NB4 (cell line): ENCODE results near the gene LRRC7.

Experiments used
- DNase-seq: peaks from one replicate; pipeline ENCODE4 v3.0.0; 2010; ENCODE audit warnings: low read depth
- H3K4me3 ChIP-seq: one replicate; pipeline ENCODE4 v1.5.1; 2011; ENCODE audit warnings: mild to moderate bottlenecking, low read depth, low read length, moderate library complexity
- CTCF ChIP-seq: IDR thresholded peaks from one replicate; pipeline ENCODE4 v1.5.1; 2012; ENCODE audit warnings: low read depth, low read length
- MYC ChIP-seq: IDR thresholded peaks from 2 replicates; pipeline ENCODE4 v1.6.1; 2011; ENCODE audit warnings: low read depth, low read length
- POLR2A ChIP-seq: IDR thresholded peaks from 2 replicates; pipeline ENCODE4 v1.6.1; 2011; ENCODE audit warnings: mild to moderate bottlenecking; ENCODE audit not compliant: insufficient read length; ENCODE audit errors: extremely low read depth
- TF ChIP-seq, protein P1 (sequence below): IDR thresholded peaks from 2 replicates; pipeline ENCODE4 v1.6.1; 2011; ENCODE audit warnings: low read depth, low read length

LRRC7 gene

DNA sequence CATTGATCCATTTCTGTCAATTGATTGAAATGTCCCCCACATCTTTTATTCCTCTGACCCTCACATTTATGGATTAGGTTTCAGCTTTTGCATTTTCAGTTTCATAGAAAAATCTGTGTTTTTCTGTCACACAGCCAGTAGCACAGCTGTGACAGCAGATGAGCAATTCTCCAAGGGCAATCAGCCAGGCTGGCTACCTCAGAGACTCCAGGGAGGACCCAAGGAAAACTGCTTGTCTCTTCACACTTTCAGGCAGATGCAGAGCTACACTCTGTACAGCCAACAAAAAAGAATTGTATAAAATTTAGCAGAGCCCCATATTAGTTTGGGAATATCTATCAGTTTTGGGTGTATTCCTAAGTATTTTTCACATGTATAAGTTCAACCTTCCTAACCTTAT lies 257.2 kb downstream of the LRRC7 start:
- TF ChIP-seq CTCF (no peak), POLR2A (no peak), MYC (no peak)
- TF ChIP-seq, protein P1, sequence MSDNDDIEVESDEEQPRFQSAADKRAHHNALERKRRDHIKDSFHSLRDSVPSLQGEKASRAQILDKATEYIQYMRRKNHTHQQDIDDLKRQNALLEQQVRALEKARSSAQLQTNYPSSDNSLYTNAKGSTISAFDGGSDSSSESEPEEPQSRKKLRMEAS = no peak
- no peak overlapping the region for H3K4me3 ChIP-seq
- DNase-seq = no peak

- TF ChIP-seq POLR2A = no peak
- no peak for TF ChIP-seq MYC
- TF ChIP-seq CTCF = no peak
- TF ChIP-seq, protein P1 = no peak
- no peak overlapping the region for H3K4me3 ChIP-seq
- DNase-seq = no peak
Measured at GRCh38 chr1:69827732-69828131, 260.0 kb downstream of the LRRC7 start.

GRCh38 chr1:69833536-69833935 lies 265.8 kb downstream of the LRRC7 start:
- TF ChIP-seq, protein P1 = no peak
- no peak for TF ChIP-seq MYC

DNA sequence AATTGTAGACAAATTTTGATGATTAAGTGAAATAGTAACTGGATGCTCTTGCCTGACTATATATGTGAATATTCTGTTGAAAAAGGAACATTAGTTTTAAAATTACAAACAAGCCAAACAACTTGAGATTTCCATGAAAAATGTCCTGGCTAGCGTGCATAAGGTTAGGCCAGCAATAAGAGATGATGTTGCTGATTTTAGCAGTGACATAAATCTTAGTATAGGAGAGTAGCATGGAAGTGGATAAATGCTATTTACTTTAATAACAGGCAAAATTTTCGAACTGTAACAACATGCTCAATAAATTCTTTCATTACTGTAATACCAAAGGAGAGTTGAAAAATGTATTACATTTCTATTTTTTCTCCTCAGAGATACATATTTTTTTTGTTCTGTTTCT lies 266.6 kb downstream of the LRRC7 start:
- TF ChIP-seq POLR2A (no peak), MYC (no peak), CTCF (no peak)
- TF ChIP-seq, protein P1 = no peak
- H3K4me3 ChIP-seq = no peak overlapping the region
- no peak for DNase-seq

More at GRCh38 chr1:69833536-69833935, 265.8 kb downstream of the LRRC7 start:
- DNase-seq = no peak
- no peak overlapping the region for H3K4me3 ChIP-seq

- DNase-seq = no peak
- H3K4me3 ChIP-seq = no peak overlapping the region
- TF ChIP-seq CTCF = no peak
- TF ChIP-seq MYC = no peak
- TF ChIP-seq POLR2A = no peak
- TF ChIP-seq, protein P1 = no peak
Measured at GRCh38 chr1:69835955-69836354, 268.2 kb downstream of the LRRC7 start.

- DNase-seq = no peak
- TF ChIP-seq MYC = no peak
- no peak for TF ChIP-seq CTCF
- no peak for TF ChIP-seq POLR2A
- TF ChIP-seq, protein P1 = no peak
- no peak overlapping the region for H3K4me3 ChIP-seq
Measured at GRCh38 chr1:69836971-69837636, 269.4 kb downstream of the LRRC7 start.
